GM23338 (cell line): ENCODE measurements around the gene SMIM13. TPM values are rescaled to one million over a fixed set of nuclear protein-coding genes. Genes with fewer than 3 reads are reported as not detected.

Source experiments
- ATAC-seq: fragments of 200-7000 bp; cut with Tn5 transposase; 3 replicates; pipeline ENCODE4 v1.9.1; 2020
- DNase-seq: peaks from one replicate; pipeline ENCODE4 v3.0.0-alpha.2; 2015; ENCODE audit warnings: low spot score
- H2AFZ ChIP-seq: fragments of 200-600 bp; sonication (generic); 2 replicates; pipeline ENCODE4 v1.8.0; 2016; ENCODE audit warnings: antibody characterized with exemption, mild to moderate bottlenecking, moderate library complexity
- H3F3A ChIP-seq: fragments of 200-600 bp; sonication (generic); replicated peaks from 2 replicates; pipeline ENCODE4 v1.8.0; 2017; ENCODE audit warnings: antibody characterized with exemption, mixed run types, low read depth
- H3K27ac ChIP-seq: fragments of 200-600 bp; sonication (generic); 2 replicates; pipeline ENCODE4 v1.6.1; 2016; ENCODE audit warnings: low read depth
- H3K27me3 ChIP-seq: fragments of 200-600 bp; sonication (generic); 2 replicates; pipeline ENCODE4 v1.8.0; 2016; ENCODE audit warnings: mild to moderate bottlenecking, mixed run types, moderate library complexity; ENCODE audit not compliant: insufficient read depth
- H3K36me3 ChIP-seq: fragments of 200-600 bp; sonication (generic); 2 replicates; pipeline ENCODE4 v1.8.0; 2016; ENCODE audit warnings: mild to moderate bottlenecking; ENCODE audit not compliant: insufficient read depth
- H3K4me1 ChIP-seq: fragments of 200-600 bp; sonication (generic); 2 replicates; pipeline ENCODE4 v1.8.0; 2016; ENCODE audit warnings: mild to moderate bottlenecking, moderate library complexity; ENCODE audit not compliant: insufficient read depth
- H3K4me2 ChIP-seq: fragments of 200-600 bp; sonication (generic); 2 replicates; pipeline ENCODE4 v1.7.1; 2017; ENCODE audit warnings: mixed run types
- H3K4me3 ChIP-seq: fragments of 200-600 bp; sonication (generic); 2 replicates; pipeline ENCODE4 v1.6.1; 2016; ENCODE audit warnings: mixed run types
- H3K79me2 ChIP-seq: fragments of 200-600 bp; sonication (generic); replicated peaks from 2 replicates; pipeline ENCODE4 v1.8.0; 2017; ENCODE audit warnings: mild to moderate bottlenecking; ENCODE audit not compliant: insufficient read depth
- H3K9me2 ChIP-seq: fragments of 200-600 bp; sonication (generic); 2 replicates; pipeline ENCODE4 v1.8.0; 2017; ENCODE audit not compliant: insufficient read depth
- H4K20me1 ChIP-seq: fragments of 200-600 bp; sonication (generic); replicated peaks from 2 replicates; pipeline ENCODE4 v1.8.0; 2017; ENCODE audit warnings: mild to moderate bottlenecking; ENCODE audit not compliant: insufficient read depth
- H3K27ac Mint-ChIP-seq: 2 replicates; pipeline ENCODE4 v1.8.0; 2020; ENCODE audit warnings: inconsistent platforms, mild to moderate bottlenecking, moderate library complexity, mixed read lengths
- H3K27me3 Mint-ChIP-seq: 3 replicates; pipeline ENCODE4 v1.8.0; 2022; ENCODE audit warnings: low read depth, mild to moderate bottlenecking, moderate library complexity, mixed read lengths, inconsistent platforms; ENCODE audit not compliant: insufficient read depth, poor library complexity
- H3K36me3 Mint-ChIP-seq: 3 replicates; pipeline ENCODE4 v1.8.0; 2021; ENCODE audit warnings: low read depth, mild to moderate bottlenecking, inconsistent platforms, moderate library complexity, mixed read lengths
- H3K4me1 Mint-ChIP-seq: 3 replicates; pipeline ENCODE4 v1.8.0; 2020; ENCODE audit warnings: mild to moderate bottlenecking, inconsistent platforms, mixed read lengths
- H3K4me3 Mint-ChIP-seq: 3 replicates; pipeline ENCODE4 v1.8.0; 2021; ENCODE audit warnings: moderate library complexity, mild to moderate bottlenecking, inconsistent platforms, mixed read lengths
- H3K9me3 Mint-ChIP-seq: 3 replicates; pipeline ENCODE4 v1.8.0; 2020; ENCODE audit warnings: moderate library complexity, mild to moderate bottlenecking, inconsistent platforms, mixed read lengths
- CREB1 ChIP-seq: fragments of 250-450 bp; sonication (Bioruptor Pico); IDR thresholded peaks from 2 replicates; pipeline ENCODE4 v1.5.0; 2020; ENCODE audit warnings: low read depth, mild to moderate bottlenecking, moderate library complexity
- EZH2 ChIP-seq: fragments of 200-600 bp; sonication (generic); IDR thresholded peaks from one replicate; pipeline ENCODE4 v1.8.0; 2017; ENCODE audit warnings: antibody characterized with exemption, mild to moderate bottlenecking, low read depth; ENCODE audit not compliant: unreplicated experiment
- EZH2phosphoT487 ChIP-seq: fragments of 200-600 bp; sonication (generic); IDR thresholded peaks from one replicate; pipeline ENCODE4 v1.8.1; 2018; ENCODE audit warnings: antibody characterized with exemption; ENCODE audit not compliant: unreplicated experiment
- JUNB ChIP-seq: IDR thresholded peaks from one replicate; pipeline ENCODE4 v1.6.1; 2016; ENCODE audit warnings: antibody characterized with exemption; ENCODE audit not compliant: unreplicated experiment
- NANOG ChIP-seq: IDR thresholded peaks from 2 replicates; pipeline ENCODE4 v1.6.1; 2016; ENCODE audit warnings: antibody characterized with exemption, borderline replicate concordance
- POLR2AphosphoS5 ChIP-seq: IDR thresholded peaks from 2 replicates; pipeline ENCODE4 v1.6.1; 2016; ENCODE audit warnings: antibody characterized with exemption, low read depth
- STAT1 ChIP-seq: IDR thresholded peaks from one replicate; pipeline ENCODE4 v1.6.1; 2016; ENCODE audit warnings: antibody characterized with exemption; ENCODE audit not compliant: unreplicated experiment
- ZNF114 ChIP-seq: fragments of 250-450 bp; sonication (Bioruptor Pico); IDR thresholded peaks from 2 replicates; pipeline ENCODE4 v1.5.0; 2020; ENCODE audit warnings: mild to moderate bottlenecking, moderate library complexity
- ZNF331 ChIP-seq: fragments of 250-450 bp; sonication (Bioruptor Pico); IDR thresholded peaks from 2 replicates; pipeline ENCODE4 v1.5.0; 2020; ENCODE audit warnings: low read depth, mild to moderate bottlenecking, moderate library complexity
- polyA plus RNA-seq: library from polyadenylated mRNA; unstranded; fragments of >200 nt; fragmentation: Nextera tagmentation; extraction: Ambion mirVana; gene quantifications from 2 replicates; pipeline ENCODE4 v1.2.1, GENCODE V29; 2016
- total RNA-seq: library from RNA; depleted of rRNA; stranded (reverse); fragments of >200 nt; shearing (Covaris generic); gene quantifications from 2 replicates; pipeline ENCODE4 v1.2.3, GENCODE V29; 2014
- TF ChIP-seq, protein P1 (sequence below), 2 experiments: fragments of 200-600 bp in 1 of 2; sonication (generic) in 1 of 2; conservative IDR thresholded peaks; 2 replicates each; pipeline versions ENCODE4 v1.5.1 to v1.6.1; 2016 to 2017; ENCODE audit warnings: antibody characterized with exemption in 2 of 2, low read depth in 2 of 2, mild to moderate bottlenecking in 2 of 2, moderate library complexity in 1 of 2
- TF ChIP-seq, protein P2 (sequence below): IDR thresholded peaks from one replicate; pipeline ENCODE4 v1.6.1; 2018; ENCODE audit warnings: antibody characterized with exemption; ENCODE audit not compliant: unreplicated experiment
- TF ChIP-seq, protein P3 (sequence below): IDR thresholded peaks from 2 replicates; pipeline ENCODE4 v1.6.1; 2016; ENCODE audit warnings: antibody characterized with exemption
- TF ChIP-seq, protein P4 (sequence below): fragments of 250-450 bp; sonication (Bioruptor Pico); IDR thresholded peaks from 2 replicates; pipeline ENCODE4 v1.5.0; 2020; ENCODE audit warnings: mild to moderate bottlenecking, moderate library complexity

Gene SMIM13
- total and polyA plus RNA-seq, 2 experiments from 2014 or later, result 7.2 to 12.7 TPM

DNA sequence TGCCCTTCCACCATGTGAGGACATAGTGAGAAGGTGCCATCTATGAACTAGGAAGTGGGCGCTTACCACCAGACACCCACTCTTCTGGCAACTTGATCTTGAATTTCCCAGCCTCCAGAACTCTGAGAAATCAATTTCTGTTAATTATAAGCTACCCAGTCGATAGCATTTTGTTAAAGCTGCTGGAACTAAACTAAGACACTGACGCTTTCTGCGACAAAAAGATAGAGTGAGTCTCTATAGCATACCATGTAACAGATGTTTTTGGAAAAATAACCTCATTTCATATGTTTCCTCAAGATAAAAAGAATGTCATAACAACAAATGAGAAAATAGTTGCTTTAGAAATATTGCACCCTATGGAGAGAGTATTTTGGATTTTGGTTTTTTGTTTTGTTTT, 15.4 kb upstream of the SMIM13 start:
- peaks cover 16% of the 10 kb centered on the region for H3K4me1 ChIP-seq
- H3K4me3 Mint-ChIP-seq, result no peak overlapping the region
- no peaks in the 10 kb centered on the region for H3K36me3 ChIP-seq
- H3K4me2 ChIP-seq, result no peak overlapping the region
- peaks cover 17% of the 10 kb centered on the region for H3K4me1 Mint-ChIP-seq
- H3F3A ChIP-seq, result no peaks in the 10 kb centered on the region
- H3K36me3 Mint-ChIP-seq, result no peaks in the 10 kb centered on the region
- no peaks in the 10 kb centered on the region for H4K20me1 ChIP-seq
- no peaks in the 10 kb centered on the region for H3K27me3 ChIP-seq
- no peak for DNase-seq
- no peaks in the 10 kb centered on the region for H3K79me2 ChIP-seq
- no peak overlapping the region for H3K4me3 ChIP-seq
- no peak overlapping the region for H3K27ac Mint-ChIP-seq
- ATAC-seq, result no peak
- H2AFZ ChIP-seq, result no peak overlapping the region
- no peaks in the 10 kb centered on the region for H3K9me2 ChIP-seq
- H3K27me3 Mint-ChIP-seq, result no peaks in the 10 kb centered on the region
- no peak overlapping the region for H3K27ac ChIP-seq
- TF ChIP-seq CREB1 (CRISPR knock-in tag) (no peak), EZH2phosphoT487 (no peak), ZNF331 (CRISPR knock-in tag) (no peak), STAT1 (no peak), JUNB (no peak), NANOG (no peak), EZH2 (no peak), ZNF114 (CRISPR knock-in tag) (no peak), POLR2AphosphoS5 (no peak)
- TF ChIP-seq, protein P1, sequence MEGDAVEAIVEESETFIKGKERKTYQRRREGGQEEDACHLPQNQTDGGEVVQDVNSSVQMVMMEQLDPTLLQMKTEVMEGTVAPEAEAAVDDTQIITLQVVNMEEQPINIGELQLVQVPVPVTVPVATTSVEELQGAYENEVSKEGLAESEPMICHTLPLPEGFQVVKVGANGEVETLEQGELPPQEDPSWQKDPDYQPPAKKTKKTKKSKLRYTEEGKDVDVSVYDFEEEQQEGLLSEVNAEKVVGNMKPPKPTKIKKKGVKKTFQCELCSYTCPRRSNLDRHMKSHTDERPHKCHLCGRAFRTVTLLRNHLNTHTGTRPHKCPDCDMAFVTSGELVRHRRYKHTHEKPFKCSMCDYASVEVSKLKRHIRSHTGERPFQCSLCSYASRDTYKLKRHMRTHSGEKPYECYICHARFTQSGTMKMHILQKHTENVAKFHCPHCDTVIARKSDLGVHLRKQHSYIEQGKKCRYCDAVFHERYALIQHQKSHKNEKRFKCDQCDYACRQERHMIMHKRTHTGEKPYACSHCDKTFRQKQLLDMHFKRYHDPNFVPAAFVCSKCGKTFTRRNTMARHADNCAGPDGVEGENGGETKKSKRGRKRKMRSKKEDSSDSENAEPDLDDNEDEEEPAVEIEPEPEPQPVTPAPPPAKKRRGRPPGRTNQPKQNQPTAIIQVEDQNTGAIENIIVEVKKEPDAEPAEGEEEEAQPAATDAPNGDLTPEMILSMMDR (conservative IDR thresholded peaks at IDR 0.05; ENCODE audit: low read depth in 2 of 2), result no peak
- TF ChIP-seq, protein P2, sequence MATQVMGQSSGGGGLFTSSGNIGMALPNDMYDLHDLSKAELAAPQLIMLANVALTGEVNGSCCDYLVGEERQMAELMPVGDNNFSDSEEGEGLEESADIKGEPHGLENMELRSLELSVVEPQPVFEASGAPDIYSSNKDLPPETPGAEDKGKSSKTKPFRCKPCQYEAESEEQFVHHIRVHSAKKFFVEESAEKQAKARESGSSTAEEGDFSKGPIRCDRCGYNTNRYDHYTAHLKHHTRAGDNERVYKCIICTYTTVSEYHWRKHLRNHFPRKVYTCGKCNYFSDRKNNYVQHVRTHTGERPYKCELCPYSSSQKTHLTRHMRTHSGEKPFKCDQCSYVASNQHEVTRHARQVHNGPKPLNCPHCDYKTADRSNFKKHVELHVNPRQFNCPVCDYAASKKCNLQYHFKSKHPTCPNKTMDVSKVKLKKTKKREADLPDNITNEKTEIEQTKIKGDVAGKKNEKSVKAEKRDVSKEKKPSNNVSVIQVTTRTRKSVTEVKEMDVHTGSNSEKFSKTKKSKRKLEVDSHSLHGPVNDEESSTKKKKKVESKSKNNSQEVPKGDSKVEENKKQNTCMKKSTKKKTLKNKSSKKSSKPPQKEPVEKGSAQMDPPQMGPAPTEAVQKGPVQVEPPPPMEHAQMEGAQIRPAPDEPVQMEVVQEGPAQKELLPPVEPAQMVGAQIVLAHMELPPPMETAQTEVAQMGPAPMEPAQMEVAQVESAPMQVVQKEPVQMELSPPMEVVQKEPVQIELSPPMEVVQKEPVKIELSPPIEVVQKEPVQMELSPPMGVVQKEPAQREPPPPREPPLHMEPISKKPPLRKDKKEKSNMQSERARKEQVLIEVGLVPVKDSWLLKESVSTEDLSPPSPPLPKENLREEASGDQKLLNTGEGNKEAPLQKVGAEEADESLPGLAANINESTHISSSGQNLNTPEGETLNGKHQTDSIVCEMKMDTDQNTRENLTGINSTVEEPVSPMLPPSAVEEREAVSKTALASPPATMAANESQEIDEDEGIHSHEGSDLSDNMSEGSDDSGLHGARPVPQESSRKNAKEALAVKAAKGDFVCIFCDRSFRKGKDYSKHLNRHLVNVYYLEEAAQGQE, result no peak
- TF ChIP-seq, protein P3, sequence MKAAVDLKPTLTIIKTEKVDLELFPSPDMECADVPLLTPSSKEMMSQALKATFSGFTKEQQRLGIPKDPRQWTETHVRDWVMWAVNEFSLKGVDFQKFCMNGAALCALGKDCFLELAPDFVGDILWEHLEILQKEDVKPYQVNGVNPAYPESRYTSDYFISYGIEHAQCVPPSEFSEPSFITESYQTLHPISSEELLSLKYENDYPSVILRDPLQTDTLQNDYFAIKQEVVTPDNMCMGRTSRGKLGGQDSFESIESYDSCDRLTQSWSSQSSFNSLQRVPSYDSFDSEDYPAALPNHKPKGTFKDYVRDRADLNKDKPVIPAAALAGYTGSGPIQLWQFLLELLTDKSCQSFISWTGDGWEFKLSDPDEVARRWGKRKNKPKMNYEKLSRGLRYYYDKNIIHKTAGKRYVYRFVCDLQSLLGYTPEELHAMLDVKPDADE, result no peak
- TF ChIP-seq, protein P4, sequence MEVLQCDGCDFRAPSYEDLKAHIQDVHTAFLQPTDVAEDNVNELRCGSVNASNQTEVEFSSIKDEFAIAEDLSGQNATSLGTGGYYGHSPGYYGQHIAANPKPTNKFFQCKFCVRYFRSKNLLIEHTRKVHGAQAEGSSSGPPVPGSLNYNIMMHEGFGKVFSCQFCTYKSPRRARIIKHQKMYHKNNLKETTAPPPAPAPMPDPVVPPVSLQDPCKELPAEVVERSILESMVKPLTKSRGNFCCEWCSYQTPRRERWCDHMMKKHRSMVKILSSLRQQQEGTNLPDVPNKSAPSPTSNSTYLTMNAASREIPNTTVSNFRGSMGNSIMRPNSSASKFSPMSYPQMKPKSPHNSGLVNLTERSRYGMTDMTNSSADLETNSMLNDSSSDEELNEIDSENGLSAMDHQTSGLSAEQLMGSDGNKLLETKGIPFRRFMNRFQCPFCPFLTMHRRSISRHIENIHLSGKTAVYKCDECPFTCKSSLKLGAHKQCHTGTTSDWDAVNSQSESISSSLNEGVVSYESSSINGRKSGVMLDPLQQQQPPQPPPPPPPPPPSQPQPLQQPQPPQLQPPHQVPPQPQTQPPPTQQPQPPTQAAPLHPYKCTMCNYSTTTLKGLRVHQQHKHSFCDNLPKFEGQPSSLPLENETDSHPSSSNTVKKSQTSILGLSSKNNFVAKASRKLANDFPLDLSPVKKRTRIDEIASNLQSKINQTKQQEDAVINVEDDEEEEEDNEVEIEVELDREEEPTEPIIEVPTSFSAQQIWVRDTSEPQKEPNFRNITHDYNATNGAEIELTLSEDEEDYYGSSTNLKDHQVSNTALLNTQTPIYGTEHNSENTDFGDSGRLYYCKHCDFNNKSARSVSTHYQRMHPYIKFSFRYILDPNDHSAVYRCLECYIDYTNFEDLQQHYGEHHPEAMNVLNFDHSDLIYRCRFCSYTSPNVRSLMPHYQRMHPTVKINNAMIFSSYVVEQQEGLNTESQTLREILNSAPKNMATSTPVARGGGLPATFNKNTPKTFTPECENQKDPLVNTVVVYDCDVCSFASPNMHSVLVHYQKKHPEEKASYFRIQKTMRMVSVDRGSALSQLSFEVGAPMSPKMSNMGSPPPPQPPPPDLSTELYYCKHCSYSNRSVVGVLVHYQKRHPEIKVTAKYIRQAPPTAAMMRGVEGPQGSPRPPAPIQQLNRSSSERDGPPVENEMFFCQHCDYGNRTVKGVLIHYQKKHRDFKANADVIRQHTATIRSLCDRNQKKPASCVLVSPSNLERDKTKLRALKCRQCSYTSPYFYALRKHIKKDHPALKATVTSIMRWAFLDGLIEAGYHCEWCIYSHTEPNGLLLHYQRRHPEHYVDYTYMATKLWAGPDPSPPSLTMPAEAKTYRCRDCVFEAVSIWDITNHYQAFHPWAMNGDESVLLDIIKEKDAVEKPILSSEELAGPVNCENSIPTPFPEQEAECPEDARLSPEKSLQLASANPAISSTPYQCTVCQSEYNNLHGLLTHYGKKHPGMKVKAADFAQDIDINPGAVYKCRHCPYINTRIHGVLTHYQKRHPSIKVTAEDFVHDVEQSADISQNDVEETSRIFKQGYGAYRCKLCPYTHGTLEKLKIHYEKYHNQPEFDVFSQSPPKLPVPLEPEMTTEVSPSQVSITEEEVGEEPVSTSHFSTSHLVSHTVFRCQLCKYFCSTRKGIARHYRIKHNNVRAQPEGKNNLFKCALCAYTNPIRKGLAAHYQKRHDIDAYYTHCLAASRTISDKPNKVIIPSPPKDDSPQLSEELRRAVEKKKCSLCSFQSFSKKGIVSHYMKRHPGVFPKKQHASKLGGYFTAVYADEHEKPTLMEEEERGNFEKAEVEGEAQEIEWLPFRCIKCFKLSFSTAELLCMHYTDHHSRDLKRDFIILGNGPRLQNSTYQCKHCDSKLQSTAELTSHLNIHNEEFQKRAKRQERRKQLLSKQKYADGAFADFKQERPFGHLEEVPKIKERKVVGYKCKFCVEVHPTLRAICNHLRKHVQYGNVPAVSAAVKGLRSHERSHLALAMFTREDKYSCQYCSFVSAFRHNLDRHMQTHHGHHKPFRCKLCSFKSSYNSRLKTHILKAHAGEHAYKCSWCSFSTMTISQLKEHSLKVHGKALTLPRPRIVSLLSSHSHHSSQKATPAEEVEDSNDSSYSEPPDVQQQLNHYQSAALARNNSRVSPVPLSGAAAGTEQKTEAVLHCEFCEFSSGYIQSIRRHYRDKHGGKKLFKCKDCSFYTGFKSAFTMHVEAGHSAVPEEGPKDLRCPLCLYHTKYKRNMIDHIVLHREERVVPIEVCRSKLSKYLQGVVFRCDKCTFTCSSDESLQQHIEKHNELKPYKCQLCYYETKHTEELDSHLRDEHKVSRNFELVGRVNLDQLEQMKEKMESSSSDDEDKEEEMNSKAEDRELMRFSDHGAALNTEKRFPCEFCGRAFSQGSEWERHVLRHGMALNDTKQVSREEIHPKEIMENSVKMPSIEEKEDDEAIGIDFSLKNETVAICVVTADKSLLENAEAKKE (CRISPR knock-in tag), result no peak
- H3K9me3 Mint-ChIP-seq, result no peaks in the 10 kb centered on the region
